Activated CD8-positive, alpha-beta memory T cell treated with anti-CD3 and anti-CD28 coated beads for 24 hours (primary cell): ENCODE measurements around the gene INPP5B.

Experiments used
- DNase-seq: peaks from one replicate; pipeline ENCODE4 v3.0.0-alpha.2; 2020

The INPP5B gene

DNA sequence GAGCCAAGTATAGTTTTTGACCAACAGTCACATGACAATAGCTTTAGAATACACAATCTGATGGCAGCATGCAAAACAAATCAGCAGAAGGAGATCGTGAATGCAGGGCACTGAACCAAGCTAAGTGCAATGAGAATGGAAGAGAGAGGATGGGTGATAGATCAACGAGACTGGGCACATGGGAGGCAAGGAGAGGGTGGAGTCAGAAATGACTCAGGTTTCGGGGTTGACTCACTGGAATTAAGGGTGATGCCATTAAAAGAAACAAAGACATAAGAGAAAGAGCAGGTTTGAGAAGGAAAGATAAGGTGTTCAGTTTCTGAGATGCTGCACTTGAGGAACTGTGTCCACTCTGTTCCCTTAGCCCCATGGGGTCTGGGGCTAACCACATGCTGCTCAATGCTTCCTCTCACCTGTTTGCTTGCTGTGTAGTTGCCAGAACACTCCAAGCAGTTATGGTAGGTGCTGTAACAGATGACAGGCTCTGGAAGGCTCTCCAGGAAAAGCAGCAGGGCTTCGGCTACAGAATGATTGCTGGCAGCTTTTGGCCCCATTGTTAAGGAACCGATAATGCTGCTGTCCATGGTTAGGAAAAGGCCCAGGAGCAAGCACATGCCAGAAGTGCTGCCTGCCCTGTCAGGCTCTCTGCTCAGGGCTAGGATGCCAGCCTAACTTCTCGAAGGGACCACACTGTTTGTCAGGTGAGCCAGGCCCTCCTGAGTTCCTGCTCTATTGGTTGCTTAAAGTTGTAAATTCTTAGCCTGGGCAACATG is 81.3 kb downstream of the INPP5B start:
- DNase-seq, result no peak

DNA sequence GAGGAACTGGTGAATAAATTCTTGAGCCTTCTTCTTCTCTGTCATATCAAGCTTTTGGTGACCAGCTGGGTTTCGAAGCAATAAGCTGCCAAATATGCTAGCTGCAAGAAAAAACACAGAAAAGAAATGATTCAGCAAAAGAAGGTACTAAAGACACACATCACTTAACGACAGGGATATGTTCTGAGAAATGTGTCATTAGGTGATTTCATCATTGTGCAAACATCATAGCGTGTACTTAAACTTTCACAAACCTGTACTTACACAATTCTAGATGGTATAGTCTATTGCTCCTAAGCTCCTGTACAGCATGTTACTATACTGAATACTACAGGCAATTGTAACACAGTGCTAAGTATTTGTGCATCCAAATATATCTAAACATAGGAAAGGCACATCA is 84.5 kb downstream of the INPP5B start:
- DNase-seq, result no peak

DNA sequence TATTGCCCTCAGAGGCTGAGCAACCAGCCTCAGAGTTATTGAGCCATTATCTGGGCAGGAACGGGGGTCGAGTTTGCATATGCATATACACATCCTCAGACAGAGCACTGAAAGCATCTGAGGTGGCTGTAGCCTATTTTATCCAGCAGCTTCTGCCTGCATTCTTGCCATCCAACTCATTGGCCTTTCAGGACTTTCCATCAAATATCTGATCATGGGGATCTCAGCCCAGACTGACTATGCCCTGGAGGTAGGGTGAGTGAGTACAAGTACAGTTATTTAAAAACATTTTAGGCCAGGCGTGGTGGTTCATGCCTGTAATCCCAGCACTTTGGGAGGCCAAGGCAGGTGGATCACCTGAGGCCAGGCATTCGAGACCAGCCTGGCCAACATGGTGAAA is 85.7 kb downstream of the INPP5B start:
- DNase-seq, result no peak

GRCh38 chr1:37860346-37860666 is 86.5 kb downstream of the INPP5B start:
- DNase-seq, result no peak

GRCh38 chr1:37859507-37860345 is 87.1 kb downstream of the INPP5B start, which contains the start of gene MTF1:
TSS of gene MTF1 (minus strand) at chr1:37859592. CDS start at chr1:37857658, 1,934 bp downstream.
- DNase-seq, result peak; percentile 97

GRCh38 chr1:37858931-37859506 is 87.8 kb downstream of the INPP5B start:
- no peak for DNase-seq

GRCh38 chr1:37854406-37854805 is 92.4 kb downstream of the INPP5B start:
- no peak for DNase-seq

DNA sequence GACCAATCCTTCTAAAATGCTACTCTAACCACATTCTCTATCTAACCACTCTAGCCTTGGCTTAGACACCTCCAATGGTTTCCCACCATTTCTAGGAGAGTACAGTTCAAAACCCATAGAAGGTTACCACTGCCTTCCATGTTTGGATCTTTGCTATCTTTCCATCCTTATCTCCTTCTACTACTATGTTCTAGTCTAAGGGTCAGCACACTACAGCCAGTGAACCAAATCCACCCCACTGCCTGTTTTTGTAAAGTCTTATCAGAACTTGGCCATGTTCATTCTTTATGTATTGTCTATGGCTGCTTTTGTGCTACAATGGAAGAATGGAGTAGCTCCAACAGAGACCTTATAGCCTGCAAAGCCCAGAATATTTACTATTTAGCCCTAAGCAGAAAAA is 93.7 kb downstream of the INPP5B start:
- no peak for DNase-seq

DNA sequence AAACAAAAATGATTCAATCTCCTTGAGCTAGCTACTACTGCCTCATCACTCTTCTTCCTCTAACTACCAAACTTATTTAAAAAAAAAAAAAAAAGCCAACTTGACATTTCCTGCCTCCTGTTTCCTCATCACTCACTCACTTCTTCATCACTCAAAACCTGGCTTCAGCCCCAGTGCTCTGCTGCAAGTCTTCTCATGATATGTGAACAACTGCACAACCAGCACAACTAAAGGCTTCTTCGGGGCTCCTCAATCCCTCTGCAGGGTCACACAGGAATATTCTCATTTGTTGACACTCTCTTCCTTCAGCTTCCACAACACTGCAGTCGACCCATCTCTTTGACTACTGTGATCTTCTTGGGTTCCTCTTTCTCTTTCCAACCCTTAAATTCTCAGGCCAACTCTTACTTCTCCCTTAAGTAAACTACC is 95.1 kb downstream of the INPP5B start:
- no peak for DNase-seq

GRCh38 chr1:37851262-37851661 is 95.6 kb downstream of the INPP5B start:
- DNase-seq, result no peak

DNA sequence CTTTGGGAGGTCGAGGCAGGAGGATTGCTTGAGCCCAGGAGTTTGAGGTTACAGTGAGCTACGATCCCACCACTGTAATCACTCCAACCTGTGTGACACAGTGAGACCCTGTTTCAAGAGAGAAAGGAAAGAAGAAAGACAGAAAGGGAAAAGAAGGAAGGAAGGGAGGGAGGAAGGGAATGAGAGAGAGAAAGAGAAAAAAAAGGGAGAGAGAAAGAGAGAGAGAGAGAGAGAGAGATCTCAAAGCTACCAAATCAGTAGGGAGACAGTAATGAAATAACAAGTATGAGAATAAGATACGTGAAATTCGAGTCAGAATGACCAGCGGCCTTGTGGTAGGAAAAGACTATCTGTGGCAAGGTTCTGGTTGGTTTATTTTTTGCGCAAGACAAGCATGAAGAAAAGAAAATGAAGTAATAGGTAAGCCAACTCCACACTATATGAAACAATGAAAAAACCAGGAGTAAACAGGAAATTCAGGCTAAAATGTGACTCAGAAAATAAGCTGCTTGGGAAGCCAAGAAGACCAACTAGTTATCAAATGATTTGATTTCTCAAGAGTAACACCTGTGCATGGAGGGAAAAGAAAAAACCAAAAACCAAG is 96.4 kb downstream of the INPP5B start:
- DNase-seq, result no peak

GRCh38 chr1:37849480-37849879 is 97.4 kb downstream of the INPP5B start:
- DNase-seq, result no peak

DNA sequence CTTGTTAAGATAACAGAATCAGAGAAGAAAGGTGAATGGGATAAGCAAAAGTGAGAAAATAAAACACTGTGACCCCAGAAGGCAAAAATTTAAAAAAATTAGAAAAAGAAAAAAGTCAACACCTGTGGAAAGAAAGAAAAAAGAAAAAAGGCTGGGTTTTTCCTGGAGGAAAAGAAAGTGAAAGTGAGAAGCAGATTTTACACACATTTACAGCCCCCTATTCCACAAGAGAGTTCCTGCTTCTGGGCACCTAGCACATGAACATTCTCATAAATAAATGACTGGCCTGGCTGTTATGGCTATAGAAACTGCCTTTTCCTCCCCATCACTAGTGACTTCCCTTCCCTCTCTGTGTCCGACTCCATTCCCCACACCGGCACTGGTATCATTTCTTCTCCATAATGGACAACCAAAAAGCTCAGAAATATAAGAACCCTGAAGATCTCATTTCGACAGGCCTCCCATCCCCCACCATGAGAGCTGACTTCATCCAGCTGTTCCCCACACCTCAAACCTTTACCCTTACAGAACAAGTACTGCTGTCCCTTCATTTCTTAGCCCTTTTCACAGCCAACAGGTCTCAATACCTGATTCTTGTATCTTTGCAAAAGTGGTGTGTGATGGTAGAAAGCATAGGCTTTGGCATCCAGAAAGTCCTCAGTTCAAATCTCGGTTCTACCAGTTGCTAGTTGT is 100.1 kb downstream of the INPP5B start:
- no peak for DNase-seq

DNA sequence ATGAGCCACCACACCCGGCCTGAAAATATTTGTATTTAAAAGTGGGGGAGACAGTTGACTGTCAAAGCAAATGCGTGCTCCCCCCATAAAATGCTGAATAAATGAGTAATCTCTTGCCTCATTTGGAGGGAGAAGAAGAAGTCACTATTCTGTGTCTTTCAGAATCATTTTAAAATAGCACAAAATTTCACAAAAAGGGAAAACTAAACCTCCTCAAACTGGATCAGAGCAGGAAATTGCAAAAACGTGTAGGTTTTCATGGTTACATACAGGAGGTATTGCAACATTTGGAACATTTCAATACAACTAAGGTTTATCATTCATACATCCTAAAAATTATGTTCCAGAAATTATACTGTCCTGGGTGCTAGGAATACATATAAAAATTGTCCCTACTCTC is 101.1 kb downstream of the INPP5B start:
- no peak for DNase-seq

DNA sequence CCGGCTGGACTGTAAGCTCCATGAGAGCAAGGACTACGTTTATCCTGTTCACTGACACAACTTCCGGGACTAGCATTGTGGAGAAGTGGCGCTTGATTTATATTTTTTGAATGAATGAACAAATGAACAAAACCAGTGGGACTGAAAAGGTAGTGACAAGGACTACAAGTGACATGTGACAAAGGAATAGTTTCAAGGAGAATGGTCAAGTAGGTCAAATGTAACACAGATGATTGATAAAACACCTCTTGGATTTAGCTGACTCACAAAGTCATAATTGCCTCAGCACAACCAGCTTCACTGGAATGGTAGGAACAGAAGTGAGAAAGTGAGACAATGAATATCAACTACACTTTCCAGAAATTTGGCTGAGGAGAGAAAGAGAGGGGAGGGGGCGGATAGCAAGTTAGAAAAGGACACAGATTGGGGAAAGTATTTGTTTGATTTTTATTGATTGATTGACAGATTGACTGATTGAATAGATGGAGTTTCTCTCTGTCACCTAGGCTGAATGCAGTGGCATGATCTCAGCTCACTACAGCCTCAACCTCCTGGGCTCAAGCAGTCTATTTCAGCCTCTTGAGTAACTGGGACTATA is 101.7 kb downstream of the INPP5B start:
- no peak for DNase-seq

- DNase-seq, result no peak
Observed at GRCh38 chr1:37844536-37844935, 102.3 kb downstream of the INPP5B start.

DNA sequence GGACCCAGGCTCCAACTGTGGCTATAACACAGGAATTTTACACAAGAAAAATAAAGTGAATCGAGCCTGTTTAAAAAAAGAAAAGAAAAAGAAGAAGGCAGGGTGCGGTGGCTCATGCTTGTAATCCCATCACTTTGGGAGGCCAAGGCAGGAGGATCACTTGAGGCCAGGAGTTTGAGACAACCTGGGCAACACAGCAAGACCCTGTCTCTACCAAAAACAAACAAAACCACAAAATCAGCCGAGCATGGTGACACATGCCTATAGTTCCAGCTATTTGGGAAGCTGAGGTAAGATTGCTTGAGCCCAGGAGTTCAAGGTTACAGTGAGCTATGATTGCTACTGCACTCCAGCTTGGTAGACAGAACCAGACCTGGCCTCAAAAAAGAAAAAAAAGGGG is 105.2 kb downstream of the INPP5B start:
- DNase-seq, result no peak

DNA sequence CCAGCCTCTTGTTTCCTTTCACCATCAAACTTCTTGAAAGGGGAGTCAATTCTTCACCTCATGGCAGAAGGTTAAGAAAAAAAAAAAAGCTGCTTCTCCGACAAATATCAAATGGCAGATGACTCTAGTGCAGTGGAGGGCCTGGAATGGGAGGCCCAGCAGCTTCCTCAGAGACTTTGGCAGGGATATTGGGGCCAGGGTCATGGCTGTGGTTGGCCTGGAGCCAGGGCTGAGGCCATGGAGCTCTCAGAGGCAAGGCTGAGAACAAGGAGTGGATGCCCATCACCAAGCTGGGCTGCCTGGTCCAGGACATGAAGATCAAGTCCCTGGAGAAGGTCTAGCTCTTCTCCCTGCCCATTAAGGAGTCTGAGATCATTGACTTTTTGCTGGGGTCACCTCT is 106.1 kb downstream of the INPP5B start:
- DNase-seq, result no peak

GRCh38 chr1:37839676-37840075 is 107.2 kb downstream of the INPP5B start:
- no peak for DNase-seq

GRCh38 chr1:37836788-37837187 is 110.1 kb downstream of the INPP5B start:
- no peak for DNase-seq

DNA sequence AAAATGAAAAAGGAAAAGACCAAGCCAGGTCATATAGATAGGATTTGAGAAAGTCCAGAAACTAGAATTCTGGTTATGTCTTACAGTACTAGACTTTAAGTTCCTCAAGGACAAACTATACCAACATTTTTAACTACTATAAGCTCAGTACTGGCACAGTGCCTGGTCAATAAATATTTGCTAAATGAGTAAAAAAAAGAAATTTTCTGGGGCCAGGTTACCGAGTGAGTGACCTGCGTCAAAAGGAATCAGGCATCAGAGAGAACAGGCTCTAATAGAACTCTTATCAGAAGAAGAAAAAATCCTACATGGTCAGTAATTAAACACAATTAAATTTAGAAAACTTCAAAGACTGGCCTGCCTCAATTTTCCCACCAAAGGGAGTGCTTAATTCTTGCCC is 115.0 kb downstream of the INPP5B start:
- DNase-seq, result no peak

DNA sequence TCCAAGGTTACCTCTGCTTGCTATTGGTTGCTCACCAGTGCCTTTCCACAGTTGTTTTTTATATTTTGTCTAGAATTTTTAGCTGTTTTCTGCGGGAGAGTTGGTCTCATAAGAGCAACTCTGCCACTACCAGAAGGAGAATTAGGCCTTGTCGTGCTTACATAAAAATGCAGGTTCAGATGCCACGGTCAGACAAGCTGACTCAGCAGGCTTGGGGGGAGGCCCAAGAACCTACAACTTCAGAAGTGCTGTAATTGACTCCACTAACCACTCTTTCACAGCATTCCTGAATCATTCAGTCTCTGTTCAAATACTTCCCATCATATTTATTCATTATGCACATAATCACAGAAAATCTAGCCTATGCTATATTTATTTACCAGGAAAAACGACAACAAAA is 115.7 kb downstream of the INPP5B start:
- no peak for DNase-seq
